Measurements from ENCODE around the gene GALNT15. TPM values are rescaled to one million over a fixed set of nuclear protein-coding genes. Genes with fewer than 3 reads are reported as not detected.

Gene GALNT15
- total and polyA plus RNA-seq, 2 donors (not counting 1 experiment from before 2014, with no cell fraction given), result 10.7 to 37.7 TPM

DNA sequence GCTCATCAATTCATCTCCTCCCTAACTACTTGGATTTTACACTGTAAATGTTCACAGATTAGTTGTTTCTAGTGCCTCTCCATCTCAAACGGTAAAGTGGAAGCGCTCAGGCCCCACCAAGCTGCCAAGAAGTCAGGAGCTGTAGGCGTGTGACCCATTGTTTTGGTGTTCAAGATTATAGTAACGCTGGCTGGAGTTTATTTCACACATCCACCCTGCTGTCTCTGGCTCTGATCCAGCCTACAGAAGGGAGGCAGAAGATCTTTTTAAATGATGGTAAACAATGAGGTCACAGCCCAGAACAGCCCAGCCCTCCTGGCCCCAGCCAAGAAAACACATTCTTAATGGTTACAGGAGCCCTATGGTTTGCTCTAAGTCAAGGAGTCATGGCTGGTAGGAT lies 25.7 kb upstream of the GALNT15 start:
- DNase-seq (ENCODE audit: low read depth in 2 of 2), result peak; percentile 94 to 98
- no peaks in the 10 kb centered on the region for H3K36me3 ChIP-seq (ENCODE audit: control insufficient read depth, insufficient read depth, low read length)
- no peak overlapping the region for H3K9ac ChIP-seq (ENCODE audit: insufficient read depth, low read length)
- H3K27me3 ChIP-seq (ENCODE audit: control insufficient read depth, insufficient read depth, low read length), result no peaks in the 10 kb centered on the region
- no peak overlapping the region for H2AFZ ChIP-seq (ENCODE audit: low read length)
- no peaks in the 10 kb centered on the region for H3K4me1 ChIP-seq (ENCODE audit: control insufficient read depth, extremely low read depth, insufficient read depth, low read length)
- no peak for TF ChIP-seq EZH2 (IDR thresholded peaks at IDR 0.05; ENCODE audit: low read length, missing control alignments)
- TF ChIP-seq, protein P1, sequence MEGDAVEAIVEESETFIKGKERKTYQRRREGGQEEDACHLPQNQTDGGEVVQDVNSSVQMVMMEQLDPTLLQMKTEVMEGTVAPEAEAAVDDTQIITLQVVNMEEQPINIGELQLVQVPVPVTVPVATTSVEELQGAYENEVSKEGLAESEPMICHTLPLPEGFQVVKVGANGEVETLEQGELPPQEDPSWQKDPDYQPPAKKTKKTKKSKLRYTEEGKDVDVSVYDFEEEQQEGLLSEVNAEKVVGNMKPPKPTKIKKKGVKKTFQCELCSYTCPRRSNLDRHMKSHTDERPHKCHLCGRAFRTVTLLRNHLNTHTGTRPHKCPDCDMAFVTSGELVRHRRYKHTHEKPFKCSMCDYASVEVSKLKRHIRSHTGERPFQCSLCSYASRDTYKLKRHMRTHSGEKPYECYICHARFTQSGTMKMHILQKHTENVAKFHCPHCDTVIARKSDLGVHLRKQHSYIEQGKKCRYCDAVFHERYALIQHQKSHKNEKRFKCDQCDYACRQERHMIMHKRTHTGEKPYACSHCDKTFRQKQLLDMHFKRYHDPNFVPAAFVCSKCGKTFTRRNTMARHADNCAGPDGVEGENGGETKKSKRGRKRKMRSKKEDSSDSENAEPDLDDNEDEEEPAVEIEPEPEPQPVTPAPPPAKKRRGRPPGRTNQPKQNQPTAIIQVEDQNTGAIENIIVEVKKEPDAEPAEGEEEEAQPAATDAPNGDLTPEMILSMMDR (conservative IDR thresholded peaks at IDR 0.05 in 1 of 2, IDR thresholded peaks at IDR 0.05 in 1 of 2; ENCODE audit: low read depth in 1 of 2, low read length in 2 of 2), result no peak
- no peak overlapping the region for H3K4me2 ChIP-seq (ENCODE audit: extremely low read depth, insufficient read depth, low read length)
- H3K27ac ChIP-seq (ENCODE audit: insufficient read depth, low read length), result no peak overlapping the region
- no peaks in the 10 kb centered on the region for H4K20me1 ChIP-seq (ENCODE audit: control insufficient read depth, extremely low read depth, insufficient read depth, low read length)
- H3K9me3 ChIP-seq (ENCODE audit: control insufficient read depth, insufficient read depth, low read depth, low read length), result no peaks in the 10 kb centered on the region
- H3K79me2 ChIP-seq (ENCODE audit: control insufficient read depth, insufficient read depth, low read length), result no peaks in the 10 kb centered on the region
- H3K4me3 ChIP-seq (replicated peaks in 1 of 4; ENCODE audit: control extremely low read depth in 1 of 4, insufficient read depth in 1 of 4, low read depth in 3 of 4, low read length in 4 of 4), result no peak overlapping the region

DNA sequence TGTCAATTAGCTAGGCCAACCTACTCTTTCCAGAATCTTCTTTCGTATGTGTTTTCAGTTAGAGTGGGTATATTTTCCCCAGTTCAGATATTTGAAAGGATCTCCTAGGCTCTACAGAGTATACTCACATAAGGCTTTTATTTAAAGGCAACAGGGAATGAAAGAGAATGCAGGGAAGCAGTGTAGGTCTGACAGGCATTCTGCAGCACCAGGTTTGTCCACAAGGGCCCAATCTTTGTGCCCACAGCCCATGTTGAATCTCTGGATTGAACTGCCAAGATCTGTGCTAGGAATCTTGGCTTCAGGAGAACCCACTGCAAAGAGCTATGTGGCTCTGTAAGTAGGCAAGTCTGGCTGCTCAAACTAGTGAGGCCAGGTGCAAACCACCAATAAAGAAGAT lies 24.2 kb upstream of the GALNT15 start:
- H3K4me1 ChIP-seq (ENCODE audit: control insufficient read depth, extremely low read depth, insufficient read depth, low read length), result no peaks in the 10 kb centered on the region
- TF ChIP-seq EZH2 (IDR thresholded peaks at IDR 0.05; ENCODE audit: low read length, missing control alignments), result no peak
- TF ChIP-seq, protein P1 (conservative IDR thresholded peaks at IDR 0.05 in 1 of 2, IDR thresholded peaks at IDR 0.05 in 1 of 2; ENCODE audit: low read depth in 1 of 2, low read length in 2 of 2), result no peak
- H3K27ac ChIP-seq (ENCODE audit: insufficient read depth, low read length), result no peak overlapping the region
- H2AFZ ChIP-seq (ENCODE audit: low read length), result no peak overlapping the region
- H3K9me3 ChIP-seq (ENCODE audit: control insufficient read depth, insufficient read depth, low read depth, low read length), result no peaks in the 10 kb centered on the region
- H3K27me3 ChIP-seq (ENCODE audit: control insufficient read depth, insufficient read depth, low read length), result no peaks in the 10 kb centered on the region
- no peaks in the 10 kb centered on the region for H3K79me2 ChIP-seq (ENCODE audit: control insufficient read depth, insufficient read depth, low read length)
- H3K9ac ChIP-seq (ENCODE audit: insufficient read depth, low read length), result no peak overlapping the region
- no peak overlapping the region for H3K4me3 ChIP-seq (replicated peaks in 1 of 4; ENCODE audit: control extremely low read depth in 1 of 4, insufficient read depth in 1 of 4, low read depth in 3 of 4, low read length in 4 of 4)
- H4K20me1 ChIP-seq (ENCODE audit: control insufficient read depth, extremely low read depth, insufficient read depth, low read length), result no peaks in the 10 kb centered on the region
- H3K36me3 ChIP-seq (ENCODE audit: control insufficient read depth, insufficient read depth, low read length), result no peaks in the 10 kb centered on the region
- no peak overlapping the region for H3K4me2 ChIP-seq (ENCODE audit: extremely low read depth, insufficient read depth, low read length)
- DNase-seq (ENCODE audit: low read depth in 2 of 2), result no peak

DNA sequence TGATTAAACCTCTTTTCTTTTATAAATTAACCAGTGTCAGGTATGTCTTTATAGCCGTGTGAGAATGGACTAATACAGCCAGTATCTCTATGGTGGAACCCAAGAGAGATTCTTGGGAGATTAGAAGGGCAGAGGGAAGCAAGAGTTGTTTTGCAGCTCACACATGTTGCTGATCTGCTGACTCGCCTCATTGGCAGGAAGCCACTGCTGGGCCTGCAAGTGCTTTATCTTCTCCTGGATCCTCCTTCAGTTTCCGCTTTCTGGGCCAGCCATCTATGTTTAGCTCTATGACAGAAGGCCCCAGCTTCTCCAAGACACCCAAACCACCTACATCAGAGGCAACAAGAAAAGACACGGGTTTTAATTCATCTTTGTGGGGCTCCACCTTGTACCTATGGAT lies 23.4 kb upstream of the GALNT15 start:
- Histone ChIP-seq H3K36me3 (ENCODE audit: control insufficient read depth, insufficient read depth, low read length) (no peaks in the 10 kb centered on the region), H3K9me3 (ENCODE audit: control insufficient read depth, insufficient read depth, low read depth, low read length) (no peaks in the 10 kb centered on the region), H4K20me1 (ENCODE audit: control insufficient read depth, extremely low read depth, insufficient read depth, low read length) (no peaks in the 10 kb centered on the region), H3K9ac (ENCODE audit: insufficient read depth, low read length) (no peak overlapping the region), H3K27me3 (ENCODE audit: control insufficient read depth, insufficient read depth, low read length) (no peaks in the 10 kb centered on the region), H3K27ac (ENCODE audit: insufficient read depth, low read length) (no peak overlapping the region), H3K4me3 (replicated peaks in 1 of 4; ENCODE audit: control extremely low read depth in 1 of 4, insufficient read depth in 1 of 4, low read depth in 3 of 4, low read length in 4 of 4) (no peak overlapping the region), H3K4me2 (ENCODE audit: extremely low read depth, insufficient read depth, low read length) (no peak overlapping the region), H2AFZ (ENCODE audit: low read length) (no peak overlapping the region), H3K4me1 (ENCODE audit: control insufficient read depth, extremely low read depth, insufficient read depth, low read length) (no peaks in the 10 kb centered on the region), H3K79me2 (ENCODE audit: control insufficient read depth, insufficient read depth, low read length) (no peaks in the 10 kb centered on the region)
- peak; percentile 89 to 93 for DNase-seq (ENCODE audit: low read depth in 2 of 2)
- no peak for TF ChIP-seq EZH2 (IDR thresholded peaks at IDR 0.05; ENCODE audit: low read length, missing control alignments)
- TF ChIP-seq, protein P1 (conservative IDR thresholded peaks at IDR 0.05 in 1 of 2, IDR thresholded peaks at IDR 0.05 in 1 of 2; ENCODE audit: low read depth in 1 of 2, low read length in 2 of 2), result no peak

Data from fibroblast of lung (primary cell).